GM10266 (cell line): ENCODE results near the gene TIMM17A.

Experiments
- DNase-seq: peaks from one replicate; pipeline ENCODE4 v3.0.0; 2012; ENCODE audit errors: extremely low spot score
- TF ChIP-seq, protein P1 (sequence below): IDR thresholded peaks from 2 replicates; pipeline ENCODE4 v1.5.1; 2012; ENCODE audit warnings: mild to moderate bottlenecking, low read depth; ENCODE audit not compliant: control insufficient read depth, insufficient read depth; ENCODE audit errors: missing control alignments

The TIMM17A gene

DNA sequence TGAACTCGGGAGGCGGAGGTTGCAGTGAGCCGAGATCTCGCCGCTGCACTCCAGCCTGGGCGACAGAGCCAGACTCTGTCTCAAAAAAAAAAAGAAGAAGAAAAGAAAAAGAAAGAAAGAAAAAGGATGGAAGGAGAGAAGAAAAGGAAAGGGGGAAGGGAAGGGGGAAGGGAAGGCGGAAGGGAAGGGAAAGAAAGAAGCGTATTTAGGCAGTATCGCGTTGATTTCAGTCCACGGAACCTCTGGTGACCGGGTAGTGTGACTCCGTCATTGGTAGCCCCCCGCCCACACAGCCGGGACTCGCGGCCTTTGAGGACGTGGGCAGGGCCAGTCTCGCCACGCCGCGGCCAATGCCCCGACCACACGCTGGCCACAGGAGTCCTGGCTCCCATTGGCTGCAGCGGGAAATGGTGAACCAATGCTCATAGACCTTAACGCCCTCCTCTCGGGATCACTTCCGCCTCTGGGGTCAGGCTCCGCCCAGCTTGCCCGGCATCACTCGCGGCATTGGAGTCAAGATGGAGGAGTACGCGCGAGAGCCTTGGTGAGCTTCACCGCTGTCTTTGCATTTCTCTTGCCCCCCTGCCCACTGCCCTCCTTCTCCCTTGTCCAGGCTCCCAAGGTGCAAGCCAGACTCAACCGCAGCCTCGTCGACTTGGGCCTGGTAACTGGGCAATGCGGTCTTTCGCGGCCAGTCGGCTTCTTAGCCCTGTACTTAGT, at the start of gene TIMM17A:
TIMM17A (plus strand) TSS at position 495 of the 720 bp plus-strand sequence; CDS start at position 519, 24 bp downstream.
- TF ChIP-seq, protein P1, sequence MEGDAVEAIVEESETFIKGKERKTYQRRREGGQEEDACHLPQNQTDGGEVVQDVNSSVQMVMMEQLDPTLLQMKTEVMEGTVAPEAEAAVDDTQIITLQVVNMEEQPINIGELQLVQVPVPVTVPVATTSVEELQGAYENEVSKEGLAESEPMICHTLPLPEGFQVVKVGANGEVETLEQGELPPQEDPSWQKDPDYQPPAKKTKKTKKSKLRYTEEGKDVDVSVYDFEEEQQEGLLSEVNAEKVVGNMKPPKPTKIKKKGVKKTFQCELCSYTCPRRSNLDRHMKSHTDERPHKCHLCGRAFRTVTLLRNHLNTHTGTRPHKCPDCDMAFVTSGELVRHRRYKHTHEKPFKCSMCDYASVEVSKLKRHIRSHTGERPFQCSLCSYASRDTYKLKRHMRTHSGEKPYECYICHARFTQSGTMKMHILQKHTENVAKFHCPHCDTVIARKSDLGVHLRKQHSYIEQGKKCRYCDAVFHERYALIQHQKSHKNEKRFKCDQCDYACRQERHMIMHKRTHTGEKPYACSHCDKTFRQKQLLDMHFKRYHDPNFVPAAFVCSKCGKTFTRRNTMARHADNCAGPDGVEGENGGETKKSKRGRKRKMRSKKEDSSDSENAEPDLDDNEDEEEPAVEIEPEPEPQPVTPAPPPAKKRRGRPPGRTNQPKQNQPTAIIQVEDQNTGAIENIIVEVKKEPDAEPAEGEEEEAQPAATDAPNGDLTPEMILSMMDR = no peak
- peak; percentile 93 for DNase-seq

DNA sequence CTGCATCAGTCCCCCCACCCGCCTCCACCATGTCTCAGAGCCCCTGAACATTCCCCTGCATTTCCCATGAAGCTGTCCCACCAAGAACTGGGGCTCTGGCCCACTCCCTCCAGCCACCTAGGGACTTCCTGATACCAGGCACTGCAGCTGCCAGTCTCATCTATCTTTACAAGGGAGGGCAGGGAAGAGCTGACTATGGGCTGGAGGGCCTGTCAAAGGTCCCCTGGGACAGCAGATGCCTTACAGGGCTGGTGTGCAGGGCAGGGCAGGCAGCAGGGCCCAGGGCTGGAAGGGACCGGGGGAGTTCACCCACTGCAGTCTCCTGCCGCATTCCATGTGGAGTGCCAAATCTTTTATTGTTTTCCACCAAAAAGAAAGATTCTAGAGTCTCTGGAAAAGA, 49.0 kb upstream of the TIMM17A start:
- TF ChIP-seq, protein P1 = no peak
- no peak for DNase-seq

DNA sequence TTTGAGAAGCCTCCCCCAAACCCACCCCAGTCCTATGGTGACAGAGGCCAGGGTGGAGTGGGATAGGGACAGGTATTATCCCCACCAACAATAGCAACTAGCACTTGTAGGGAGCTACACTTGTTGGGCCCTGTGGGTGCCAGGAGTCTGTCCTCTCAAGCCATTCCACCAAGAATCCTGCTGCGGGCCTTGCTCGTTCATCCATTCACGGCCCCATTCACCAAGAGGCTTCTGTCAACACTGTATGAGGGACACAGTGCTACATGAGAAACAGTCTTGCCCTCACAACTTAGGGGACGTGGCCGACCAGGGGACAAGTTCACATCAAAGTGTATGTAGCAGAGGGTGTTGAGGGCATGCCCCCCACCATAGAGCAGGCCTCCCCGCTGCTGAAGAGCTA, 47.7 kb upstream of the TIMM17A start:
- no peak for DNase-seq

DNA sequence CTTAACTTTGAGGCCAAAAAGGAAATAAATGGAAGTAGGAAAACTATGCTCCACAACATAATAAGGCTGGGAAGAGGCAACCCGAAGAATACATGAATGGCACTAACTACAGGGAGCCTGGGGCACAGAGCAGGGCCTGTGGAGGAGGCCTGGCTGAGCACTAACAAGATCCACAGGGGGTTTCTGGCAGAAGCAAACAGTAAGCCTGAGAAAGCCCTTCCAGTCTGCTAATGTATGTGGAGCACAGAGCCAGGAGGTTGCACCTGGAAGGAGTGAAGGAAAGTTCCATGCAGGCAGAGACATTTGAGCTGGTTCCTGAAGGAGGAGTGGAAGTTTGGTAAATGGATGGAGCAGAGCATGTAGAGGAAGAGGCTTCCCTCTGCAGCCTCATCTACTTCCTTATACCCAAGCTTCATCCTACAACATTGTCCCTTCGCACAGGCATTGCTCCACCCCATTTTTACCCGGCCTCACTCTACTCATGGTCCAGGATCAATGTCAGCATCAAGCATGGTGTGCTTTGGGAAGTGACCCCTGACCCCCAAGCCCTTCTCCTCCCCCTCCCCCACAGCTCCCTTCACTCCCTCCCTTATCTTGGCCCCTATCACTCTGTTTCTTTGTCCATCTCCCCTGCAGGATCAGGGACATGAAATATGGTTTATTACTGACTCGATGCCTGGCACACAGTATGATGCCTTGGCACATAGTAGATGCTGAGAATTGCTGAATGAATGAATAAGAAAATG, 43.3 kb upstream of the TIMM17A start:
- TF ChIP-seq, protein P1 = no peak
- no peak for DNase-seq

More for the DNA sequence above, 47.7 kb upstream of the TIMM17A start:
- TF ChIP-seq, protein P1 = no peak

DNA sequence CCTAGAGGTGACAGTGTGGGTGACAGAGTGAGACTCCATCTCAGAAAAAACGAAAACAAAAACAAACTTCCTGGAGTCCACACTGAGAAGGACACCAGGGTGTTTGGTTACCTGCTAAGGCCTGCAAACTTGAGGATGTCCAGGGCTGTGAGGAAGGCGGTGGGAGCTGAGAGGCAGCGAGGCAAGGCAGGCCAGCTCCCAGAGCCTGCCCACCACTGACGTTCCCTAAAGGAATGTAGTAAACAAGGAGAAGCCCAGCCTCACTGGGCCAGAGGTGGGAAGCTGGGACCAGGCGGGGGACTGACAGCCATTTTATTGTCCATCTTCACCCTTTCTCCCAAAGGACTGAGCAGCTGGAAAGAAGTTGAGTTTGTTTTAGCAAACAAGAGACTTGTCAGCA, 42.5 kb upstream of the TIMM17A start:
- TF ChIP-seq, protein P1 = no peak
- DNase-seq = no peak

DNA sequence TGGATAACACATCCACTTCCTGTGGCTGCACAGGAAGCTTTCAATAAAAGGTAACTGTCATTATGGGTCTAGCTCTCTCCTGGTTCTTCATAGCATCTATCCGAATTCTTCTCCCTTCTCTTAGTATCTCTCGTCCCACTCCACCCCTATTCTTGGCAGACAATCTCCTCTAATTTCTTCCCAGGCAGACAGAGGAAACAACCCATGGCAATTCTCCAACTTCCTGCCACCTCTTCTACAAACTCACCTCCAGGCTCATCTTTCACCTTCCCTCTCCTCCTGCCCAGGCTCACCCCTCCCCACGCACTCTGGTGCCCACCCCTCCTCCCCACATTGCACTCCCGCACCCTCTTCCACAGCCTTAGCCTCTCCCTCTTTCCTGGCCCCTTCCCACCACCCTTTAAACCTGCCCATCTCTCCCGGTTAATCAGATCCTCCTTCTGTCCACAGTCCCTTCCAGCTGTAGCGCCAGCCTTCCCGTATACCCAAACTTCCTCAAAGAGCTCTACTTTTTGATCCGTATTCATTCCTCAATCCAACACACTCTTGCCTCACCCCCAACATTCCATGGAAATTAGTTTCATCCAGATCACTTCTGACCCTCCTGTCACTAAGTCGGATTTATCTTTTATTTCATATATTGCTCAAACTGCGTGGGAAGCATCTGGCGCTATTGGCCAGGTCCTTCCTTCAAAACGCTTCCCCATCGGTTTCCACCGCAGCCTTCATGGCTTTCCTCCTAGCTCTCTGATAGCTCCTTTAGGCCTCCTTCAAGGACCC, 40.7 kb upstream of the TIMM17A start:
- TF ChIP-seq, protein P1 = no peak
- DNase-seq = no peak
